Effector CD4-positive, alpha-beta T cell (primary cell): ENCODE measurements around the gene IGIP.

Source experiments
- DNase-seq: peaks from one replicate; pipeline ENCODE4 v3.0.0-alpha.2; 2020

IGIP gene

DNA sequence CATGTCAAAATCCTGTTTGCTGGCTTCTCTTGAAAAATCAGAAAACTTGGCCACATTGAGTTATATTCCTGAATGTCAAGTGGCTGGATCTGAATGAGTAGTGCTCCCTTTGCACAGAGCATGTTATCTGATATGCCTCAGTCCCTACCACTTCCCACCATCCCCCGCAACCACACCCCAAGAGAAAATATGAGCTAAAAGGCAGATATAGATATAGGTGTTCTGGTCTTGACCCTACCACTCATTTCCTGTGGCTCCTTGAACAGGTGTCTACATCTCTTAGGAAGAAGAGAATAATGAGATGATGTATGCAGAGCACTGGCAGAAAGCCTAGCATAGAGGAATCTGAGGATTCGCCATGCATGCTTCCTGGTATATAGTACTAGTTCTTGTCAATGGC lies 42.6 kb downstream of the IGIP start:
- no peak for DNase-seq

DNA sequence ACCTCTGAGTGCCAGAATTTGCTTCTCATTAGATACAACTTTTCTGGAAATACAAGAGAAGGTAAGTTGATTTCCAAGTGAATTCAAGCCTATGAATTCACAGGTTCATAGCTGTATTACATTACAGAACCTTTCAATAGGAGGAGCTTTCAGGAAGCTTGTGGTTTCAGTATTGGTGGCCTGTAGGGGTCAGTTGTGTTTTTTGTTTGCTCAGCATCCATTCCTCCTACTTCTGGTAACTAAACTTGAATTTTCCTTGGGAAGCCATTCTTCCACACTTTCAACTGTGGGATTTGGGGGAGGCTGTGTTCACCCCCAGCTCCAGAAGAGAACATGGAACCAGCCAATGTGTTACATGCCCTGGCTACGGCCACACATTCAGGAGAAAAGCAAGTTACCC lies 43.7 kb downstream of the IGIP start:
- no peak for DNase-seq

DNA sequence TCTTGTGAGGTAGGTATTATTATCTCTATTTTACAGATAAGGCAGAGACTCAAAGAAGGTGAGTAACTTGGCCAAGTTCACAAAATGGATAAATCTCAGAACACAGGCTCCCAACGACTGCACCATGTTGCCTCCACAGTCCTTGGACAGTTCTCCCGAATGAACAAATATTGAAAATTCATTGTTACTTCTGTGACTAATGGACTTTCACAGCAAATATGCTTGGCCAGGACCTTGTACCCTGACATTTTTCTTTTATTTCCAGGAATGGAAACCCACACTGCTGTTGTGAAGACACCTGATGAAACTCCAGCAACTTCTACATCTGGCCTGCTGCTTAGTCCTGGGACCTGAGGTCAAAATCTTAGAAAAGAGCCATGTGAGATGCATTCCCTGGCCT lies 46.7 kb downstream of the IGIP start:
- no peak for DNase-seq

DNA sequence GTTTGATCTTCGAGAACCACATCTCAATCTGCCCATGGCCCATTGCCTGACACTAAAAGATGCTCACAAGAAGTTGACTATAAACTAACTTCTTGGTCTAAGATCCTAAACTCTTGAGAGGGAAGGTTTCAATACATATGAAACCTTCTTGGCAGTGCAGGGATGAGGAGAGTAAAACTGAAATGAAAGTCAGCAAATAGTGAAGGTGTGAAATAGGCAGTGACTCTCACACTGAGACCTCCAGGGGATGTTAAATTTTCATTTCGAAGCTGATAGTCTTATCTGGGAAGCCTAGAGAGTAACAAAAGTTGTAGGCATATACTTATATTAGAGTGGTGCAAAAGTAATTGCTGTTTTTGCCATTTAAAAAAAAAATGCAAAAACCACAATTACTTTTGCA lies 48.3 kb downstream of the IGIP start:
- DNase-seq = no peak

DNA sequence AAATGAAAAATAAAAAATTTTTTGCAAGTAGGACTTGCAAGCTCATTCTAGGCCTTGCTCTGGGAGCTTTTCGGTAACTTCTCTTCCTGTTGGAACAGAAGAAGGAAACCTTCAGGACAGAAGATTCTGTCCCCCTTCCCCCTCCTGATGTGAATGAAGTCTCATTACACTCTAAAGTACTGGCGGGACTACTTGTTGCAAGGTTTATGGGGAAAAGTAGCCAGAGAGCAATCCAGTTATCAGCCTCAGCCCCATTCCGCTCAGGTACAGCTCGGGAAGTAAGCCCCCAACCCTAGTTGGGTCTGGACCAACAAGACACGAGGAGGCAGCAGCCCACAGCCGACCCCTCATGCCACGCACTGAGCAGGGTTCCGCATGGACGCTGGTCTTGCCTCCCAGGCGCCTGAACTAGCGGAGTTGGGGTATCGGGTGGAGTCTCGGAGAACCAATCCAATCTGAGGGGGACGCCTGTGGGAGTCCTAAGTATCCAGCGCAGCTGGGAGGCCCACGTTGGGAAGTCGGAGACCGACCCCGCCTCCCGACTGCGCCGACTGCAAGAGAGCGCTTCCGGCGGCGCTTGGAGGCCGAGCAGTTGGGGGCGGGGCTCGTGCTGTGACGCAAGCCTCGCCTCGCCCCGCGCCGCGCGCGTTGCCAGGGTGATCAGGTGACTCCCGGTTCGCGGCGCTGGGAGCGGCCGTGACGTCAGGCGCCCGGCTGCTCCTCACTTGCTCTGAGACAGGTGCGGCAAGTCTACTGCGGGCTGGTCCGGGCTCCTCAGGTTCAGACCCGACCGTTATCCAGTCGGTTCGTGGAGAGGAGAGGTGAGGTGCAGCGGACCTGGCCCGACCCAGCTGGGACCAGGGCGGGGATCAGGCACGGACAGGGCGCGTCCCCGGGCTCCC lies 49.0 kb downstream of the IGIP start, which contains the start of gene CYSTM1:
TSS of gene CYSTM1 (plus strand) at position 724 of the 902 bp plus-strand sequence. CDS start 19,278 bp downstream, outside the sequence.
- DNase-seq = peak; percentile 96

DNA sequence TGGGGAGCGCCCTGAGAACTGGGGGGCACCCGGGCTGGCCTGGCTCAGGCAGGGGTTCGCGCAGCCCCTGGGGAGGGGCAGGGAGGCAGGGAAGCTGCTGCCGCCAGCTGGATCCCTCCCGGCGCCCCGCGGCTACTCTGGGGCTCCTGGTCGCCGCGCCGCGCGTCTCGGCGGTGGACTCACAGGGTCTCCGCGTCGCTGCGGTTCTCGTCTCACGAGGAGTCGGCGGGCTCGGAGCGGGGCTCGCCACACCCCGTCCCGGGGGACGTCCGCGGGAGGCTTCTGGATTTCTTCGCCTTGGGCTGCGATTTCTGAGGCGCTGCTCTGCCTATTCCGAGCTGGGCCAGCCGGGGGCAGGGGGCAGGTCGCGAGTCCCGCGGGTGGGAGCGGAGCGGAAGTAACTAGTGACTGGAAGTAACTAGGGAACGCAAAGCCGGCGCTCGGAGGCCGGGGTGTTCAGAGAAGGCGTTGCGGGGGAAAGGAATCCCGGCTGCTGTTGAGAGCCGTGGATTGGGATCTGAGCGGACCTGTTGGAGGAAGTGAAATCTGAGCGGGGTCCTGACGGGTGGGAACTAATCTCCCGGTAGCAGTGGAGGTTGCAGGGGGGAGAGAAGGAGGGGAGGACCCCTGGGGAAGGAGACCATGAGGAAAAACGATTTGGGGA lies 49.8 kb downstream of the IGIP start:
- DNase-seq = peak; percentile 53

DNA sequence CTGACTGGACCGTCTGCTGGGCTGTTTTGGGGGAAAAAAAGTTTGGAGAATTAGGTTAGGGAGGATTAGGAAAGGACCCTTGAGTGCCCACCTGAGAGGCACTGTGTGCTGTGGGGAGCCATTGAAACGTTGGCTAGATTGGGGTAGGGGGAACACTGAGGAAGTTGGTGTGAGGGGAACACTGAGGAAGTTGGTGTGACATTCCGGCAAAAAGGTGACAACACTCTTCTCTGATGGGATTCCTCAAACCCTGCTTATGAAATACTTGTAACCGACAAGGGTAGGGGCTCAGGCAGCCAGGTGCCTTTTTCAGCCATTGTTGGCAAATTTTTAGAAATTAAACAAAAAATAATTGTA lies 50.3 kb downstream of the IGIP start:
- DNase-seq = no peak

DNA sequence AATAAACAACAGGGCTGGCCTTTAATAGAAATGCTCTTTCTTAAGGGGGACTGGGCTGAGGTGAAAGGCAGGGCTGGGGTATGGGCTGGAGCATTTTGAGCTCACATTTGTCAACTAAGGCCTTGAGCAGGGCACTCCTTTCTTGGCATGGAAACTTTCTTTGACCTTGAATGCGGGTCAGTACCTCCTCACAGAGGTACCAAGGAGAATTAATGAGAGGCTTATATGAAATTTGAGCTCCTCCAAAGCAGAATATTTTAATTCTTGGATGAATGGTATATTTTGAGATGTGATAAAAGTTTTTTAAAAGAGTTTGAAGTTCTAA lies 52.3 kb downstream of the IGIP start:
- no peak for DNase-seq

DNA sequence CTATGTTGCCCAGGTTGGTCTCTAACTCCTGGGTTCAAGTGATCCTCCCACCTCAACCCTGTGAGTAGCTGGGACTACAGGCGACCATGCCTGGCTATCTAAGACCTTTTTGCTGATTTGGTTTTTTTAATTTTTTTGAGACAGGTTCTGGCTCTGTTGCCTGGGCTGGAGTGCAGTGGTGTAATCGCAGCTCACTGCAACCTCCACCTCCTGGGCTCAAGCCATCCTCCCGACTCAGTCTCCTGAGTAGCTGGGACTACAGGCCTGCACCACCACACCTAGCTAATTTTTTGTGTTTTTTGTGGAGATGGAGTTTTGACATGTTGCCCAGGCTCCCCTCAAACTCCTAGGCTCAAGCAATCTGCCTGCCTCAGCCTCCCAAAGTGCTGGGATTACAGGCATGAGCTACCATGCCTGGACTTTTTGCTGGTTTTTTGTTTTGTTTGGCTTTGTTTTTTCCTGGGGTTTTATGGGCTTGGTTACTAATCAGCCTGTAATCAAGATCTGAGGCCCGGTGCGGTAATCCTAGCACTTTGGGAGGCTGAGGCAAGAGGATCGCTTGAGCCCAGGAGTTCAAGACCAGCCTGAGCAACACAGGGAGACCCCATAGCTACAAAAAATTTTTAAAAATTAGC lies 52.9 kb downstream of the IGIP start:
- DNase-seq = no peak
